Activated CD8-positive, alpha-beta memory T cell treated with anti-CD3 and anti-CD28 coated beads for 1 hour (primary cell): Measurements from ENCODE around the gene MEAF6.

ENCODE experiments used
- DNase-seq, 2 donors: peaks; one replicate each; pipeline ENCODE4 v3.0.0-alpha.2; 2020; ENCODE audit warnings: low read depth in 1 of 2; ENCODE audit errors: extremely low read depth in 1 of 2

MEAF6 gene

DNA sequence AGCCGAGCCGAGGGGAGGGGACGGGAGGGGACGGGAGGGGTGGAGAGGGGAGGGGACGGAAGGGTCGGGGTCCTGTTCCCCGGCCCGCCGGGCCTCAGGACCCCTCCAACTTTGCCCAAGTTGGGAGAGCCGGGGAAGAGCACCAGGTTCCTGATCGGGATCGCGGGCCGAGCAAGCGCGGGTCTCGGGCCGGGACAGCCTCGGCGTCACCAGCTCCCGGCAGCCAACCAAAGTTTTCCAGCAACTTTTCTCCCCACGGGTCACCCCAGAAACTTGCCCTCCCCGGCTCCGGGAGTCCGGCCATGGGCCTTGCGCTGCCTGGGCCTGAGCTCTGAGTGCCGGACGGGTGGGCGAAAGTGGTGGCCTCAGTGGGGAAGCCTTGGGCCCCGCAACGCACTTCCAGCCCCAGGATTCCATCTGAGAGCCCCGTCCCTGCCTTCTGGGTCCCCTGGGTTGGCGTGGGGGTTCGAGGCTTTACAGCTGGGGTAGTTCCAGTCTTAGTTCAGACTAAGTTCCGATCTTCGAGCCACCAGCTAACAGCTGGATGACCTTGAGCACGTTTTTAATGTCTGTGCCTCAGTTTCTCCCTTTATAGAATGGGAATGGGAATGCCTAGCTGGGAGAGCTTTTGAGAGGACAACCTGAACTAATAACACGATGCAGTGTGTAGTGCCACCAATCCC is 39.7 kb downstream of the MEAF6 start:
- no peak for DNase-seq

DNA sequence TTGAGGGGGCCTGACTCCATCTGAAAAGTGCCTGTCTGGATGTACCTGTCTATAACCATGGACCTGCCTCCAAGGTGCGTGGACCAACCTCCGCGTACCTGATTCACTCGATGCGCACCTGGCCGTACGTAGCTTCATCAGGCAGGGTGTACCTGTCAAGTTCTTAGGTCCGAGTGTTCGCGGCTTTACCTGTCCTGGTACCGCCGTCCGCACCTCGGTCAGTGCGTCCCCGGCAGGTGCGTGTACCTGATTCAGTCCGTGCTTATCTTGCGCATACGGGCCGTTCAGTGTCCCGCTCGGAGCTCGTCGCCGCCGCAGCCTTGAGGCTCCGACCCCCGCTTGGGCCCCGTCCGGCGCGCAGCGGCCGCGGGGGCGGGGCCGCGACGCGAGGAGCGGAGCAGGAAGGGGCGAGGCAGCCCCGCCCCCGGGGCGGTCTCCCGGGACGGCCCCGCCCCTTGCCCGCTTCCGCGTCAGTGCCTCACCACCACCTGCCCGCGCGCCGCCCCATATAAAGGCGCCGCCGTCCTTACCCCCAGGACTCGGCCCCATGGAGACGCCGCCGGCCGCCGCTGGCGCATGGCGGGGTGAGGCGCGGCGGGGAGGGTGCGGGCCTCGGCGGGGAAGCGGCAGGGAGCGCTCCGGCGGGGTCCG is 40.4 kb downstream of the MEAF6 start, which contains the start of gene ZC3H12A:
ZC3H12A (plus strand) TSS at position 535 of the 651 bp plus-strand sequence. CDS start 917 bp downstream, outside the sequence.
- peak; percentile 76 to 93 for DNase-seq

DNA sequence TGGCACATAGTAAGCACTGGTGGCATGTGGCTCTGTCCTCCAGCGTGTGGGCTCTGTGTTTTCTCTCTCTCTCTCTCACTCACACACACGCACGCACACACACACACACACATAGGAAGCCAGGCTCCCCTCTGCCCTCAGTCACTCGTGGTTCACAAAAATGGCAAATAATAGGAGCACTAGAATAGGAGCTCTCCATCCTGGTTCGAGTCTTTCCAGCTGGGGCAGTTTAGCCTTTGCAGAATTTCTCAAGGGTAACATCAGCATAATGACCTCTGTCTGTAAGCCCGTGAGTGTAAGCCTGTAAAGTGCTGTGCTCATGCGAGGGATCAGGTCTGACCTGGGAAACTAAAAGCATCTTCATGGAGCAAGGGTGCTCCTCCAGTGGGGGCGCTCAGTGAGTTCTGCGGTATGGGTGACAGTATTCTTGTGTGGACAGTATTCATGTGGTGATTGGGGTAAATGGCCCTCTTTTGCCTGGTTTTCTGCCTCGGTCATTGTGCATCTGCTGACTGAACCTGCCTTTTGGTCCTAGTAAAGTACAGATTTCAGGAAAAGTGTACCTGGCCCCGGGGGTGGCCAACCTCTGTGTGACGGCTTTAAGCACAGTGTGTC is 41.0 kb downstream of the MEAF6 start:
- no peak for DNase-seq

DNA sequence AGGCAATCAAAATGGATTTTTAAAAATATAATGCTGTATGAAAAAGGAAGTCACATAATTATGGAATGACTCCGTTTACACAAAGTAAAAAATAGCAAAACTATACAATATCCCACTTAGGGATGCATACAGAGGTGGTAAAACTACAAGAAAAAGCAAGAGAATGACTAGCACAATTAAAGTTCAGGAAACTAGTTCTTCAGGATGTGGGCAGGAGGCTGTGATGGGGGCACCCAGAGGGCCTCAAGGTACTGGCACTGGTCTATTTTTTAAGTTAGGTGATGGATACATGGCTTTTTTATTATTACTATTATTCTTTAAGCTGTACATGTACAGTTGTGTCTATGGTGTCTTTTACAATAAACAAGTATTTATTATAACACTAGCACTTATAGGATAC is 41.6 kb downstream of the MEAF6 start:
- DNase-seq: no peak

DNA sequence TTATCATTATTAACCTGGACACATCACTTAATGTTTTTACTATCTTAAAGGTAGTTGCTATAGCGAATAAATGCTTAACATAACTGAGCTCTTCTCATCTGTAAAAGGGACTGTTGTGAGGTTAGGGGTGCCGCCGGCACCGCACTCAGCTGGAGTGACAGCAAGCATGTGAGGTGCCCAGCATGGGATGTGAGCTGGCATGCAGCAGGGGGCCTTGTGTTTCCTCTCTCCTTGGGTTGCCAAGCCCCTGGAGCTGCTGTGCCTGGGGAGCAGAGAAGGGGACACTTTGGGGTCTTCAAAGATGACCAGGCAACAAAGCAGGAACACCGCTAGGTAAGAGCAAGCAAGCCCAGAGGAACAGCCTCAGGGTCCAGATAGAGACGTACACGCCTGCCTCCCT is 42.3 kb downstream of the MEAF6 start:
- no peak for DNase-seq

DNA sequence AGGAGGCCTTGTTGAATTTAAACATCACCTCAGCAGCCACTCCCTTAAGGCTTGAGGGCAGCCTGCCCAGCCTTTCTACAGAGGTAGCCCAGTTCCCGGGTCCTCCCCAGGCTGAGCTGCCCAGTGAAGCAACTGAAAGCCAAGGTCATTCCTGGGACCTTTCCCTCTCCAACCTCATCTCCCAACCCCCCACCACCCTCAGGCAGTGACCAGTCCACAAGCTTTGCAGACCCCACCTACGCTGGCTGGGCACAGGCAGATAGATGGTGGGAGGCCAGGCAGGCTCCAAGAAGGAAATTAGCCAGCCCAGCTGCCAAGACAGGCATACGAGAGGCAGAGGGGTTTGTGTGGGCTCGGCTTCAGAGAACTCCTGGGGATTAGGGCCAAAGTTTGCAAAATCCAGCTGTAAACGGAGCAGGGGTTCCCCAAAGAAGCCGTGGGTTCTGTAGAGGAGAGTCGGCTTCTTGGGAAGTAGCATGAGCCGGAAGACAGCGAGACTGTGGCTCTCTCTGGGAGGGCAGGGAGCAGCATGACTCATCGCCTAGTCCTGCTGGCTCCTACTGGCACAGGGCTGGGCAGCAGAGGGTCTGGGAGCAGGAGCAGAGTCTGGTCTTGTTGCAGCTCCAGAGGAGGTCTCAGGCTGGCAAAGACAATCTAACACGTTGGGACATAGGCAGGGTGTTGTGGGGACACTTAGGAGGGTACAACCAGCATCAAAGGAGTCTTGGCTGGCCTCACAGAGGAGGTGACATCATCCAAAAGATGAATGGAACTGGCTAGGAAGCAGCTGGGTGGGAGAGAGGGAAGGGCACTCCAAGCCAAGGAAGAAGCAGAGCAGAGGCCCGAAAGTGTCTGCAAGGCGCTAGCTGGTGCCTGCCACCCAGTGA is 43.0 kb downstream of the MEAF6 start:
- DNase-seq: no peak

DNA sequence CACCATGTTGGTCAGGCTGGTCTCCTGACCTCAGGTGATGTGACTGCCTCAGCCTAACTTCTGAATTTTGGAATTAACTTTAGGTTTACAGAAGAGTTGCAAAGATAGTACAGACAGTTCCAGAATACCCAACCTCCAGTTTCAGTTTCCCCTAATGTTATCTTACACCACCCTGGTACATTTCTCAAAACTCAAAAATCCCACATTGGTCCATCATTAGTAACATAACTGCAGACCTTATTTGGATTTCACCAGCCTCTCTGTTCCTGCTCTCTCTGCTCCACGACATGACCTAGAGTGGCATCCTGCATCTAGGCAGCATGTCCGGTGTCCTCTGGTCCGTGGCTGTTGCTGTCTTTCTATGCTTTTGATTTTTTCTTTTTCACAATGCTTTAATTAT is 45.2 kb downstream of the MEAF6 start:
- DNase-seq: no peak

DNA sequence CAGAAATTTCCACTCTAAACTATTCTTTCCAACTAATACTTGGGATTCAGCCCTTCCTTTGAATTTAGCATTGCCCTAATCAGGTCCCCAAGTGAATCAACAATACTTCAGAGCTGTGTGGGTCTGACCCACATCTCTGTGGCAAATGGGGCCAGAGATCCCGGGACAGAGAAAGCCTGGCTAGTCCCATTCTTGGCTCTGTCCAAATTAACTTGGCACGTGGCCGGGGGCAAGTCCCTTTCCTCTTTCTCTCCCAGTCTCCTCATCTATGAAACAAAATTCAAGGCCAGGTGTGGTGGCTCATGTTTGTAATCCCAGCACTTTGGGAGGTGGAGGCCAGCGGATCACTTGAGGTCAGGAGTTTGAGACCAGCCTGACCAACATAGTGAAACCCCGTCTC is 46.5 kb downstream of the MEAF6 start:
- DNase-seq: no peak

DNA sequence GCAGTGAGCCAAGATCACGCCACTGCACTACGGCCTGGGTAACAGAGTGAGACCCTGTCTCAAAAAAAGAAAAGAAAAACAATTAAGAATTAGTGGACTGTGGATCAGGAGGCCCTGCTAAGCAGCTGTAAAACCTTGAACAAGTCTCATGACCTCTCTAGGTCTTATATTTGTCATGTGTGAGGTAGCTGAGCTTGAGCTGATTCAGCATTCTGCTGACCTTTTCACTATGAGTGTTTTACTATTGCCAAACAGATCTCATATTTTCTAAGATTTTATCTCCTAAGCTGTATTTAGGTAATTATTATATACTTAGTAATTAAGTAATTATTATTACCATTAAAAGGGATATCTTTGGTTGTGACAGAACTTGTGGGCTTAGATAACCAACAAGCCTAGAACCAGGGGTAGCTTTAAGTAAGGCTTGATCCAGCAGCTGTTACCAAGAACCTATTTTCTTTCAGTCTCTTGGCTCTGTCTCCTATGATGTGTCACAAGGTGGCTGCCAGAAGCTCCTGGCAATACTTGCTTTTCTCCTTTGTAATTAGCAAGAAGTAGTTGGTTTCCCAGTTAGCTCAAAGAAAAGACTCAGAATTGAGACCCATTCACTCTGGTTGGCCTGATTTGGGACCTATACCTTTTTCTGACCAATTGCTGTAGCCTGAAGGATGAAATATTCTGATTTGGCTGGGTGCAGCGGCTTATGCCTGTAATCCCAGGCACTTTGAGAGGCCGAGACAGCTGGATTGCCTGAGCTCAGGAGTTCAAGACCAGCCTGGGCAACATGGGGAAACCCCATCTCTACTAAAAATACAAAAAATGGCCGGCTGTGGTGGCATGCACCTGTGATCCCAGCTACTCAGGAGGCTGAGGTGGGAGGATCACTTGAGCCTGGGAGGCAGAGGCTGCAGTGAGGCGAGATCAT is 48.7 kb downstream of the MEAF6 start:
- DNase-seq: no peak

DNA sequence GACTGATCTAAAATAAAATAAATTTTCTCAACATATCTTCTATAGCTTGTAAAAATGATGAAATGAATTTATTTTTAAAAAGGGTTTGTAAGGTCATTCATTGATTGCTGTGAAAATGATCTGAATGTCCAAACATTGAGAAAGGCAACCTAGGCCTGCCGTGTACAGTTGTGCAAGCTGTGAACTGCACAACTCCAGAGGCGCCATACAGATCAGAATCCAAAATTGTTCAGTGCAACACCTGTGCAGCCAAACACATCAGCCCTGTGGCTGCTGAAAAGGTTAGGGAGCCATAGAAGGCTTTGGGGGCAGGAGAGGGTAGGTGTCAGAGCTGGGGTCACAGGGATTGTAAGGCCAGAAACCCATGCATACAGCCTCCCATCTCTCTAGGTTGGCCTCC is 50.1 kb downstream of the MEAF6 start:
- DNase-seq: no peak

DNA sequence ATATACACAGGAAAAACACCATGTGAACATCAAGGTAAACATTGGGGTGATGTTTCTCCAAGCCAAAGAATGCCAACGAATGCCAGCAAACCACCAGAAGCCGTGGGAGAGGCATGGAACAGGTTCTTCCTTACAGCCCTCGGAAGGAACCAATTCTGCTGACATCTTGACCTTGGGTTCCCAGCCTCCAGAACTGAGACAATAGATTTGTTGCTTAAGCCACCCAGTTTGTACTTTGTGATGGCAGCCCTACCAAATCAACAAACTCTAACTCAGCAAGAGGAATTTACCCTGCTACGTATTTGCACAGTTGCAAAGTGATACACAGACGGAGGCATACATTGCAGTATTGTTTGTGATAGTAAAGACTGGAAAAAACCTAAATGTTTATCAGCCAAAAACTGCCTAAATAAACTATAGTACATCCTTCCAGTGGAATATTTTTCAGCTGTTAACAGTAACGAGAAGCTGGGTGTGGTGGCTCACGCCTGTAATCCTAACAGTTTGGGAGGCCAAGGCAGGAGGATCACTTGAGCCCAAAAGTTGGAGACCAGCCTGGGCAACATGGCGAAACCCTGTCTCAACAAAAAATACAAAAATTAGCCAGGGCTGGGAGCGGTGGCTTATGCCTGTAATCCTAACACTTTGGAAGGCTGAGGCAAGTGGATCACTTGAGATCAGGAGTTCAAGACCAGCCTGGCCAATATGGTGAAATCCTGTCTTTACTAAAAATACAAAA is 52.7 kb downstream of the MEAF6 start:
- DNase-seq: no peak

DNA sequence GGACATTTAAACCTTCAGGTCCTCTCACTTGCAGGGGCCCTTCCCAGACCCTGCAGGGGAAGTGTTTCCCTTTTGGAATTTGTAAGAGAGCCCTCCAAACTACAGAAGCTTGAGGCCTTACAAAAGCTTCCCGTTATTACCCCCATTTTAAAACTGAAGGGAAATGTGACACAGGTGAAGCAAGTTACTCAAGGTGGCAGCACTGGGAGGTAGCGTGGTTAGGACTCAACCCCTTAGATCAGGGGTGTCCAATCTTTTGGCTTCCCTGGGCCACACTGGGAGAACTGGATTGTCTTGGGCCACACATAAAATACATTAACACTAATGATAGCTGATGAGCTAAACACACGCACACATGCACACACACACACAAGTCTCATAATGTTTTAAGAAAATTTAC is 56.0 kb downstream of the MEAF6 start:
- DNase-seq: no peak

DNA sequence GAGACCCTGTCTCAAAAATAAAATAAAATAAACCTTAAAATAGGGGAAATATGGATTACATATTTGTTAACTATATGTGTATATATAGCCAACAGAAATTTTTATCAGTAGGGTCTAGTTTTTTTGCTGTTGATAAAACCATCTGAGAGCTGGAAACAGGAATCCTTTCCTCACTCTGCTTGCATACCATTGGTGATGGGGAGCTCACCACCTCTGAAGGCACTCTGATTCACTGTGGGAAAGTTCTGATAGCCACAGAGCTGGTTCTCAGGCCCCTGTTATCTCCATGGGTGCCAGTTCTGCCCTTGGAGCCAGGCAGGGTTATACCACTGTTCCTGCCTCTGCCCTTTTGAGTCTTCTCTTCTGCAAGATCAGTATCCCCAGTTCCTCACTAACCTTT is 58.0 kb downstream of the MEAF6 start:
- no peak for DNase-seq

DNA sequence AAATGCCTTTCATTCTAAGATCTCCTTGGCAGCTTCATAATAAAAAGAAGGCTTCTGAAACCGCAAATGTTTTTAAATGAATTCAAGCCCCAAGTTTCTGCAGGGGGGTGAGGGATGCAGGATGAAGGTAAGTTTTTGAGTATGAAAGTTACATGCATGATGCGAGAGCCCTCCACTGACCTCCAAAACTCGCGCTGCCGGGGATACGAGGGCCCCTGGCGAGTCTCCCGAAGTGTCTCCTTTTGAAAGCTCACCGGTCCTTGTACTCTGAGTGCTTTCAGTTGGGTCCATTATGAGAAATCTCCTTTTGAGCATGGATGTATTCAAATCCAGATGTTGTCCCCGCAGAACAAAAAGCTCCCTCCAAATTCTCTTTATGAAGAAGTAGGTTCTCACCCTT is 59.0 kb downstream of the MEAF6 start:
- DNase-seq: no peak

DNA sequence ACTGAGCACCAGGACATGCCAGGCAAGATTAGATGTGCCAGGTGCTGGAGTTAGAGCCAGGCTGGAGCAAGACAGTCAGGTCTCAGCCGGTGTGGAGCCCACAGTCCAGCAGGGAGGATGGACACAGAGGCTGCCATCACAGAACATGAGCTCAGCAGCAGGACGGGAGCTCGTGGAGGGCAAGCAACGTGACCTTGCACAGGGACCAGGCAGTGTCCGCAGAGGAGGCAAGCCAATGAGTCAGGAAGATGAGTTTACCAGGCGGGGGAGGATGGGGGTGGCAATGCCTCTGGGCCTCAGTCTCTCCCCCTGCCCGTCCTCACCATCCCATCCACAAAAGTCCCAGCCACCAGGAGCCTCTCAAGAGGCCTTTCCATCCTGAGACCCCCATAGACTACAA is 60.9 kb downstream of the MEAF6 start:
- no peak for DNase-seq

DNA sequence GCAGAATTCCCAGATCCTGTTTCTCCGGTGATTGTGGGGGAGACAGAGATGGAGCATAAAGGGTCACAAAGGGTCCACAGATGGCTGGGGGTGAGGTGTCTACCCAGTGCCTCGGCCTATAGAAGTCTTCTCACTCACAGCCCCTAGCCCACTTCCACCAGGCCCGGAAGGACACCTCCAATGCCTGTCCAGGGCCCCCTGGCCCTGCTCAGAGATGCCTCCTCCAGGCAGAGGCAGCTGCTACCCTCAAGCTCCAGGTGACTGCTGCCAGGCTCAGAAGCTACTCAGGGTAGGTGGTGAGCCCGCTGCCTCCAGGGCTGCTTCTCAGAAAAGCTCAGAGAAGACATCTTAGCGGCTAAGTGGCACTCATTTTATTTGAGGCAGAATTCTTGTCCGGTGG is 62.1 kb downstream of the MEAF6 start:
- DNase-seq: no peak

DNA sequence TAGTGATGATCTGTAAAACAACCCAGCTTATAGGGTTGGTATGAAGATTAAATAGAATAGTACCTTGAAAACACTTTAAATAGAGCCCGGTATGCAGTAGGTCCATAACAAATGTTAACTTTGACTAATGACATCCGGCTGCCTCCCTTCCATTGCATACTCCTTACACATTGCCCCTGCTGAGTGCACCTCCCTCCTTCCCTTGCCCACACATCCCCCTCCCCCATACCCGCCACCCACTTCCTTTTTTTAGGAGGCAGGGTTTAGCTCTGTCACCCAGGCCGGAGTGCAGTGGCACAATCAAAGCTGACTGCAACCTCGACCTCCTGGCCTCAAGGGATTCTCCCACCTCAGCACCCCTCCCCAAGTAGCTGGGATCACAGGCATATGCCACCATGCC is 64.6 kb downstream of the MEAF6 start:
- no peak for DNase-seq

DNA sequence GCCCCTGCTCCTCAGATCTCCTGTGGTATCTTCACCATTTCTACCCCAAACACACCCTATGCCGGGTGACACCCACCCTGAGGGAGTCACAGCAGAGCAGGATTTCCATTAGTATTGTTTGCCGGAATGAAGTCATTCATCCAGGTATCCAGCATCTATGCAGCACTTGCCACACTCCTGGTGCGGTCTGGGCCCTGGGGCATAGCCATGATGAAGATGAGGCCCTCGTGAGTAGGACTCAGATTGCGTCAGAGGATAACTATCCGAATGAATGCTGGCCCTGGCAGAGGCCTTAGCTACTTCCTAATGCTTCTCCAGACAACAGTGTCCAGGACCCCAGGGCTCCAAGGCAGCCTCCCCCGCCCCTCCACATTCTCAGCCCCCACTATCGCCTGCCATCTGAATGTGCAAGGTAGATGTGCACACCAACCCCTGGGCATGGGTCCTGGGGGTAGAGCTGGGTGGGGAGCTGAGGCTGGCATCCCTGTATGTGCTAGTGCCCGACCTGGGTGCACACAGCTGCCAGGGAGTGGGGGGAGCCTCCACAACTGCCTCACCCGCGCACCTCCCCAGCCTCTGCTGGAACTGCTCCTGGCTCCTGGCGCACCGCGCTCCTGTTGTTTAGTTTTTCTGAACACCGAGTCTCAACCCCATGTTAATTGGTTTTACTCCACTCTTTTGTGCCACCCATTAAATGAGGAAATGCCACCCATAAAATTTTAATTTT is 65.7 kb downstream of the MEAF6 start:
- DNase-seq: no peak

DNA sequence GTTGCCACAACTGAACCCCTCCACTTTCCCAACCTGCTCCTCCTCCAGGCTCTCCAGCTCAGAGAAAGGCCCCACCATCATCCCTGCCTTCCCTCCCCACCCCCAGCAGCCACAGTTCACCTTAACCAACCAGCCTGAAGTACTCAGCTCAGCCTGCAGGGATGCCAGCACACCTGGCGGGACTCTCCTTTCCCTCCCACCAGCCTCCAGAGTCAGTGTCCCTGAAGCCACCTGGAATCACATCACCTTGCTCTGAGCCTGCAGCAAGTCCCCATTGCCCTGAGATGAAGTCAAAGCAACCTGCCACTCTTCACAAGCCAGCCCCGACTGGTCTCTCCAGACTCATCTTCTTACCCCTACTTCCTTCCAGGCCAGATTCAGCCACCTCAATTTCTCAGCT is 66.4 kb downstream of the MEAF6 start:
- DNase-seq: no peak
